ENCODE results near the gene SLC15A4. TPM values are rescaled to one million over a fixed set of nuclear protein-coding genes. Genes with fewer than 3 reads are reported as not detected.

SLC15A4 gene
- total and polyA plus RNA-seq, 2 of the 13 experiments (the other 11 are each of a cell fraction or from before 2014, with no cell fraction given) = 17.3 to 22.7 TPM

GRCh38 chr12:128808651-128809050 lies 15.1 kb downstream of the SLC15A4 start:
- H2AFZ ChIP-seq (ENCODE audit: low read length) = no peak overlapping the region
- no peaks in the 10 kb centered on the region for H3K27me3 ChIP-seq (ENCODE audit: control insufficient read depth in 1 of 2, insufficient read depth in 2 of 2, low read length in 2 of 2)
- TF ChIP-seq SMAD9 (CRISPR knock-in tag; IDR thresholded peaks at IDR 0.05) (no peak), SP140L (CRISPR knock-in tag; IDR thresholded peaks at IDR 0.05; ENCODE audit: borderline replicate concordance) (no peak), ZNF407 (CRISPR knock-in tag; IDR thresholded peaks at IDR 0.05; ENCODE audit: not compliant biosample characterization) (no peak), HMGXB4 (CRISPR knock-in tag; IDR thresholded peaks at IDR 0.05; ENCODE audit: borderline replicate concordance in 1 of 2, low read depth in 1 of 2) (no peak), ZNF607 (CRISPR knock-in tag; IDR thresholded peaks at IDR 0.05; ENCODE audit: borderline replicate concordance) (no peak), ZNF20 (CRISPR knock-in tag; IDR thresholded peaks at IDR 0.05) (no peak), ZNF232 (CRISPR knock-in tag; IDR thresholded peaks at IDR 0.05; ENCODE audit: borderline replicate concordance) (no peak)
- intact Hi-C loops (cut with micrococcal nuclease; ENCODE audit: unreplicated experiment) = no loop called here
- H3K4me2 ChIP-seq (ENCODE audit: low read depth, low read length) = no peak overlapping the region
- ChIA-PET CTCF (ENCODE audit: low intra/inter-chr PET ratio, low total read pairs) (no interaction called here), POLR2A (no interaction called here)
- H3K4me3 ChIP-seq (replicated peaks in 1 of 3; ENCODE audit: insufficient read depth in 1 of 3, low read depth in 2 of 3, low read length in 3 of 3) = no peak overlapping the region
- BruUV-seq (replicated peaks) = no TSS peak
- H3K79me2 ChIP-seq (ENCODE audit: insufficient read depth, low read length) = peaks cover 15% of the 10 kb centered on the region
- DNase-seq (ENCODE audit: low spot score) (no peak), FAIRE-seq (no peak), ATAC-seq (no peak)
- no peaks in the 10 kb centered on the region for H3K9me3 ChIP-seq (ENCODE audit: low read length)
- in situ Hi-C loops (cut with HindIII; ENCODE audit: extremely low pct_ligation_motif_present, low pct_unique_long_range_greater_than_20kb) = no loop called here
- WGBS (ENCODE audit: low lambda C conversion rate) = 90% methylated on average over 12 of the region's 12 CpGs
- 0 out of 2 replicates have a peak, but pooled peaks cover 7% of the 10 kb centered on the region for H4K20me1 ChIP-seq (ENCODE audit: insufficient read depth, low read length)
- H3K4me1 ChIP-seq (ENCODE audit: insufficient read depth, low read length) = no peaks in the 10 kb centered on the region
- no peak overlapping the region for H3K27ac ChIP-seq (ENCODE audit: extremely low read length, insufficient read depth, low read length)
- H3K36me3 ChIP-seq (replicated peaks in 1 of 2; ENCODE audit: control insufficient read depth in 1 of 2, insufficient read depth in 2 of 2, low read length in 2 of 2) = peaks cover 13 to 58% of the 10 kb centered on the region in 2 experiments; a peak in 4 of 5 replicates
- no peak overlapping the region for H3K9ac ChIP-seq (ENCODE audit: insufficient read depth, low read depth, low read length)
